Calu3 (cell line): ENCODE measurements around the gene PTGES3. TPM values are rescaled to one million over a fixed set of nuclear protein-coding genes. Genes with fewer than 3 reads are reported as not detected.

Experiments used
- BruUV-seq: library from RNA; stranded (reverse); fragments of 400-500 nt; replicated peaks from 2 replicates; lab custom pipeline; 2021; lab: Mats Ljungman, UMichigan
- CTCF ChIA-PET: fragments of 300-600 bp; sonication (Branson Sonifier 250); formaldehyde crosslinking; loops from one replicate; lab custom pipeline; 2022; ENCODE audit warnings: antibody characterized with exemption; lab: Charles Lee
- DNase-seq: peaks from one replicate; pipeline ENCODE4 v3.0.0; 2022
- H3K27ac Mint-ChIP-seq: one replicate; pipeline ENCODE4 v1.8.0; 2022; ENCODE audit warnings: mixed read lengths; ENCODE audit not compliant: unreplicated experiment
- H3K27me3 Mint-ChIP-seq: one replicate; pipeline ENCODE4 v1.8.0; 2022; ENCODE audit warnings: mixed read lengths; ENCODE audit not compliant: unreplicated experiment
- H3K36me3 Mint-ChIP-seq: one replicate; pipeline ENCODE4 v1.8.0; 2022; ENCODE audit warnings: mild to moderate bottlenecking, moderate library complexity, mixed read lengths; ENCODE audit not compliant: insufficient read depth, unreplicated experiment
- H3K4me1 Mint-ChIP-seq: one replicate; pipeline ENCODE4 v1.8.0; 2022; ENCODE audit warnings: mild to moderate bottlenecking, low read depth, mixed read lengths; ENCODE audit not compliant: unreplicated experiment
- H3K4me3 Mint-ChIP-seq: one replicate; pipeline ENCODE4 v1.8.0; 2022; ENCODE audit warnings: mild to moderate bottlenecking, low read depth, moderate library complexity, mixed read lengths; ENCODE audit not compliant: unreplicated experiment
- H3K9me3 Mint-ChIP-seq: one replicate; pipeline ENCODE4 v1.8.0; 2022; ENCODE audit warnings: low read depth, mixed read lengths; ENCODE audit not compliant: unreplicated experiment
- intact Hi-C: fragments of 100-400 bp; cut with micrococcal nuclease; formaldehyde crosslinking; loops from one replicate; pipeline ENCODE4 v1.10.0; 2022; ENCODE audit not compliant: unreplicated experiment
- total RNA-seq: library from RNA; stranded (reverse); gene quantifications from 2 replicates; pipeline ENCODE4 v1.2.3, GENCODE V29; 2022
- TF ChIP-seq, protein P1 (sequence below): fragments of 200-600 bp; IDR thresholded peaks from one replicate; pipeline ENCODE4 v1.8.0; 2022; ENCODE audit warnings: antibody characterized with exemption; ENCODE audit not compliant: unreplicated experiment

PTGES3 gene
- total RNA-seq, 1 experiment from 2014 or later = 437 TPM

DNA sequence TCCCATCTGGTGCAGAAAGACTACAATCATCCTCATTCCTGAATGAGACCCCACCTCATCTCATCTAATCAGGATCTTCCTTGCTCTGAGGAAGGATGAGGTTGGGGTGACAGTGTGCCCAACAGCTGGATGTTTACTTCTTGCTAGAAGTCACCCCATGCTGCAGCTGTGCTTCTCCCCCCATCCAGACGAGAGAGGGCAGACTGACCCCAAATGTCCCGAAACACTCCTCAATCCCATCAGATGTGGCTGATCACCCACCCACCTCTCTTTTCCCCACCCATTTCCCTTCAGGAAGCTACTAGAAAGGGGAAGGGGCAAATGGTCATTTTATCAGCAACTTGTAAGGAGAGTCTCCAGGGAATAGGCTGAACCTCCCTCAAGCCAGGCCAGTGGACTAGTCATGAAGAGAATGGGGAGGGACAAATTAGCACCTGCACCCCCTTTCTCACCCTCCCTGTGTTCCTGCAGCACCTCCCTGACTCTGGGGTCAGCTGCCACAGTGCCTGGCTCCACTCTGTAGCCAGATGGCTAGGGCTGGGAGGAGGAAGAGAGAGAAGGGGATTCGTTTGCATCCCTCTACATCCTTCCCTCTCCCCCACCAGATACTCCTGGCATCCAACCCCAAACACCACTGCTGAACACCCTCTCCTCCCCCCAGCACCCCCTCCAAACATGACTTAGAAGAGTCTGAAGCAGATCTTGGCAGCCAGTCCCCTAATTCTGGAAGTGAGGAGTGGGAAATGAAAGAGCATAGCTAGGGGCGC is 55.2 kb downstream of the PTGES3 start:
- CTCF ChIA-PET = no interaction called here
- Mint-ChIP-seq H3K36me3 (peaks cover 76% of the 10 kb centered on the region), H3K27ac (no peak overlapping the region), H3K4me3 (peak overlapping the region; percentile 89), H3K27me3 (no peaks in the 10 kb centered on the region), H3K4me1 (peaks cover 59% of the 10 kb centered on the region), H3K9me3 (no peaks in the 10 kb centered on the region)
- TF ChIP-seq, protein P1, sequence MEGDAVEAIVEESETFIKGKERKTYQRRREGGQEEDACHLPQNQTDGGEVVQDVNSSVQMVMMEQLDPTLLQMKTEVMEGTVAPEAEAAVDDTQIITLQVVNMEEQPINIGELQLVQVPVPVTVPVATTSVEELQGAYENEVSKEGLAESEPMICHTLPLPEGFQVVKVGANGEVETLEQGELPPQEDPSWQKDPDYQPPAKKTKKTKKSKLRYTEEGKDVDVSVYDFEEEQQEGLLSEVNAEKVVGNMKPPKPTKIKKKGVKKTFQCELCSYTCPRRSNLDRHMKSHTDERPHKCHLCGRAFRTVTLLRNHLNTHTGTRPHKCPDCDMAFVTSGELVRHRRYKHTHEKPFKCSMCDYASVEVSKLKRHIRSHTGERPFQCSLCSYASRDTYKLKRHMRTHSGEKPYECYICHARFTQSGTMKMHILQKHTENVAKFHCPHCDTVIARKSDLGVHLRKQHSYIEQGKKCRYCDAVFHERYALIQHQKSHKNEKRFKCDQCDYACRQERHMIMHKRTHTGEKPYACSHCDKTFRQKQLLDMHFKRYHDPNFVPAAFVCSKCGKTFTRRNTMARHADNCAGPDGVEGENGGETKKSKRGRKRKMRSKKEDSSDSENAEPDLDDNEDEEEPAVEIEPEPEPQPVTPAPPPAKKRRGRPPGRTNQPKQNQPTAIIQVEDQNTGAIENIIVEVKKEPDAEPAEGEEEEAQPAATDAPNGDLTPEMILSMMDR = no peak
- intact Hi-C loops = loop anchor here (10.0 kb wide), 1 partner anchor 92 kb away; the partner anchor contains the start of gene NACA
- DNase-seq = no peak
- BruUV-seq = no TSS peak

DNA sequence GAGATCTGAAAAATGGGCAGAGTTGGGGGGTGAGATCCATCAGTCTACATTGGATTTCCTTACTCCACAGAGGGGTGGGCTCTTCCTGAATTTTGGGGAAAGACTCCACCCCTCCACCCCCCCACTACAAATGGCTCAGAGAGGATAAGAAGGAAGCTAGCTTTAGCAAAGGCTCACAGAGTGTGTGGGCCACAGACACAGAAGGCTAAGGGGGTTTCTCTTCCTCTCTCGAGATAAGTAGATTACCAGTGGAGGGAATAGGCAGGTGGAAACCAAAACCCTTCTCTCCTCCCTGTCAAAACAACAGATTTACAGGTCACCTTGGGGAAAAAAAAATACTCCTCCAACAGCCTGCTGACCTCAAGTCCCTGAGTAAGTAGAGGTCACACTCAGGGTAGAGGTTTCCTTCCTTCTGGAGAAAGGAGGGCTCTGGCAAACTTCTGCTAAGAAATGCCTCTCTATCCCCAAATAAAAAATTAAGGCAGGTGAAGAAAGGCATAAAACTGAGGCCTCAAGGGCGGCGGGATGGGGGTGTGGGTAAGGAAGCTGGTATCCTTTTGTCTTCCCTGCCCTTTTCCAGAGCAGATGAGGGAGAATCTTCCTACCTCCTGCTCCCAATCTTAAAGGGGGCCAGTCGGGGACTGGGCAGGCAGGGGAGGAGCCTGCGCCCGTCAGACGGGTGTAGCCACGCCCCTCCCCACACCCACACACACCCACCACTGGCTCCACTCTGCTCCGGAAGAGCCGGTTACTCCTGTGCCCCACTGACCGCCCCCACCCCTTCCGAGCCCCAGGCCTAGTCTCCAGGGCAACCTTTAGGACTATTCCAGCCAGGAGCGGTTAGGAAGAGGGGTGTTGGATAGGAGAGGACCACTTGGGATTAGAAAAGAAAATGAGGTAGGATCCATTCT is 56.0 kb downstream of the PTGES3 start:
- H3K4me1 Mint-ChIP-seq = peaks cover 58% of the 10 kb centered on the region
- intact Hi-C loops = loop anchor here (10.0 kb wide), 1 partner anchor 93 kb away; the partner anchor contains the start of gene NACA
- no peaks in the 10 kb centered on the region for H3K9me3 Mint-ChIP-seq
- TF ChIP-seq, protein P1 = no peak
- CTCF ChIA-PET = no interaction called here
- no peaks in the 10 kb centered on the region for H3K27me3 Mint-ChIP-seq
- peak; percentile 75 for DNase-seq
- peaks cover 76% of the 10 kb centered on the region for H3K36me3 Mint-ChIP-seq
- H3K27ac Mint-ChIP-seq = no peak overlapping the region
- no TSS peak for BruUV-seq
- peak overlapping the region; percentile 42 for H3K4me3 Mint-ChIP-seq

DNA sequence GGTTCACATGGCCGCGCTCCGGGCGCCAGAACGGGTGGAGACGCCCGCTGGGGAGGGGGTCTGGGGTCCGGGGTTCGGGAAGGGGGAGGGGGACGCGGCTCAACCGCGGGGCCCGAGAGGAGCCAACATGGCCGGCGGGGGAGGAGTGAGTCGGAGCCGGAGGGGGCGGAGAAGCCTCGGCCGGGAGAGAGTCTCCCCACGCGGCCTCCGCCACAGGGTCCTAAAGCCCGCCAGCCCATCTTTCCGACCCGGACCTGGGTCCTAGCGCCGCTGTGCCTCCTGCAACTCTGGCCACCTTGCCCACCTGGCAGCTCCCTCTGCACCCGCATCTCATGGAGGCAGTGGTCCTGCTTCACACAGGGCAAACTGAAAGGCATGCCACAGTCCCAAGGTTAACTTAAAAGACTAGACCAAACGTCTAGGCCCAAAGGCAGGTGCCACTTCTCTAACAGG is 57.9 kb downstream of the PTGES3 start, which contains the start of gene BAZ2A:
TSS of gene BAZ2A (minus strand) at position 147 of the 453 bp plus-strand sequence. CDS start 12,796 bp downstream, outside the sequence.
- Mint-ChIP-seq H3K27me3 (no peaks in the 10 kb centered on the region), H3K4me3 (peak within 1 kb of the TSS; percentile 98), H3K4me1 (peaks cover 46% of the 10 kb centered on the region), H3K27ac (peak within 1 kb of the TSS; percentile 0), H3K9me3 (no peaks in the 10 kb centered on the region), H3K36me3 (peaks cover 73% of the 10 kb centered on the region)
- intact Hi-C loops = loop anchor here (10.0 kb wide), 1 partner anchor 95 kb away; the partner anchor contains the start of gene NACA
- CTCF ChIA-PET = interaction anchor here (1.8 kb wide), 1 partner anchor 58 kb away, joined by 5 read pairs; the partner anchor contains the start of gene PTGES3
- DNase-seq = peak; percentile 94
- TF ChIP-seq, protein P1 = no peak
- no TSS peak for BruUV-seq
